K562 (cell line): Measurements from ENCODE around the gene ARHGEF10L. TPM values are rescaled to one million over a fixed set of nuclear protein-coding genes. Genes with fewer than 3 reads are reported as not detected.

Experiments
- REST ChIP-seq, 2 experiments: fragments of 450-650 bp; formaldehyde crosslinking in 1 of 2; IDR thresholded peaks; 2 replicates each; pipeline versions ENCODE4 v1.4.0 to v1.6.1; 2014 to 2020; ENCODE audit warnings: mild to moderate bottlenecking in 2 of 2, borderline replicate concordance in 1 of 2, low read depth in 1 of 2
- ZBTB49 ChIP-seq: sonication (generic); formaldehyde crosslinking; IDR thresholded peaks from 2 replicates; pipeline ENCODE4 v1.8.0; 2022; ENCODE audit warnings: missing genetic modification reagents, mild to moderate bottlenecking, borderline replicate concordance
- polyA plus RNA-seq, 8 experiments: library from polyadenylated mRNA; depleted of rRNA in 4 of 8; stranded (reverse) in 5 of 8; unstranded in 3 of 8; fragments of >200 nt; fragmentation: Nextera tagmentation in 2 of 8; fragmentation: Illumina TruSeq in 1 of 8; extraction: Ambion mirVana in 2 of 8; extraction: Trizol in 1 of 8; gene quantifications; 2 replicates each; pipeline versions ENCODE4 v1.2.1 to v1.2.3, GENCODE V29; 2011 to 2014; ENCODE audit warnings: inconsistent platforms in 1 of 8, missing spikeins in 1 of 8
- total RNA-seq, 7 experiments: library from RNA; depleted of rRNA in 6 of 7; stranded (reverse); fragments of >200 nt in 6 of 7; fragmentation: Illumina TruSeq in 2 of 7; extraction: Trizol in 2 of 7; gene quantifications; 2 replicates each; pipeline versions ENCODE4 v1.2.1 to v1.2.3, GENCODE V29; 2011 to 2021; ENCODE audit warnings: low replicate concordance in 1 of 7

Gene ARHGEF10L
- total and polyA plus RNA-seq, 9 of the 15 experiments (the other 6 are each of a cell fraction or from before 2014, with no cell fraction given), result 0.09 to 0.13 TPM; not detected in 7

GRCh38 chr1:17601643-17602382, 62.3 kb downstream of the ARHGEF10L start (continued):
- TF ChIP-seq ZBTB49 (CRISPR knock-in tag) (no peak), REST (IDR thresholded peaks at IDR 0.05; ENCODE audit: borderline replicate concordance) (peak; percentile 43; the same call in 1 of the 2 replicates), REST (CRISPR knock-in tag; IDR thresholded peaks at IDR 0.05; ENCODE audit: low read depth) (no peak)
- TF ChIP-seq, all 486 proteins: peak for 5
